ENCODE results near the gene ARAF.

Gene ARAF

DNA sequence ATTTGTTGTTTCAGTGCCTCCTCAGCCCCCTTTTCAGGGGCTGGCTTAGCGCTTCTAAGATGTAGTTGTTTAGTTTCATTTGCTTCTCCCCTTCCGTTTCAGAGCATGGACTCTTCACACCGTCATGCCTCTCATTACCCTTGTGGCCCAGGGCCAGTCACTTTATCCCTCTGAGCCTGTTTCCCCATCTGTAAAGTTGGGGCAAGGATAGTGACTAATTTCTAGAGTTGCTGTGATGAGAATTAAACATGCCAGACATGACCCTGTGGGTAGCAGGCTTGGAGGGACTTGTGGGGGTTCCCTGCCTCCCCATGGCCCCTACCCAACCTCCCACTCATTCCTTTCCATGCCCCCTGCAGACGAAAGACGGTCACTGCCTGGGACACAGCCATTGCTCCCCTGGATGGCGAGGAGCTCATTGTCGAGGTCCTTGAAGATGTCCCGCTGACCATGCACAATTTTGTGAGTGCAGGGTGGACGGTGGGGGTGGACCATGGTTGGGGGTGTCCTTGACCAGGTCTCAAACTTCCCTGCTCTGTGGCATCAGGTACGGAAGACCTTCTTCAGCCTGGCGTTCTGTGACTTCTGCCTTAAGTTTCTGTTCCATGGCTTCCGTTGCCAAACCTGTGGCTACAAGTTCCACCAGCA, 3.6 kb downstream of the ARAF start:
- no peak for DNase-seq (ENCODE audit: low read depth, low spot score)

DNA sequence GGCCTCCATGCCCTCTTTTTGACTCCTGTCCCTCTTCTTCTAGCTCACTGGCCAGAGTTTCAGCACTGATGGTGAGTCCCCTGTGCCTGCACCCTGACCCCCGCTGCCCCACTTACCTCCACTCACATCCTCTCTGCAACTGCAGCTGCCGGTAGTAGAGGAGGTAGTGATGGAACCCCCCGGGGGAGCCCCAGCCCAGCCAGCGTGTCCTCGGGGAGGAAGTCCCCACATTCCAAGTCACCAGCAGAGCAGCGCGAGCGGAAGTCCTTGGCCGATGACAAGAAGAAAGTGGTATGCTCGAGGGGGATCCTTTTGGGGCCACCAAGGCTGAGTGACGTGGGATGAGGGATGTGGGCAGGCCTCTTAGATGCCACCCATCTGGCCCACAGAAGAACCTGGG, 5.8 kb downstream of the ARAF start:
- no peak for DNase-seq (ENCODE audit: low read depth, low spot score)

GRCh38 chrX:47568656-47569295, 7.8 kb downstream of the ARAF start:
- no peak for DNase-seq (ENCODE audit: low read depth, low spot score)

DNA sequence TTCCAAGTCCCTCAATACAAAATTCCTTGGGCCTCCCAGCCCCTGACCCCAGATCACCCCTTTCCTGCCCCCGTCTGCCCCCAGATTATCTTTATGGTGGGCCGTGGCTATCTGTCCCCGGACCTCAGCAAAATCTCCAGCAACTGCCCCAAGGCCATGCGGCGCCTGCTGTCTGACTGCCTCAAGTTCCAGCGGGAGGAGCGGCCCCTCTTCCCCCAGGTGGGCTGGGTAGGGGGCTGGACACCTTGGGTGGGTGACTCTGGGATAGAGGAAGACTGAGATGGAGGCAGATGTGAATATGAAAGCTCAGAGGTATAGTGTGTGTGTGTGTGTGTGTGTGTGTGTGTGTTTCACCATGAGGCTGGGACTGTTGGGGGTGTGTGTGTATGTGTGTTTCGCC, 9.8 kb downstream of the ARAF start:
- no peak for DNase-seq (ENCODE audit: low read depth, low spot score)

DNA sequence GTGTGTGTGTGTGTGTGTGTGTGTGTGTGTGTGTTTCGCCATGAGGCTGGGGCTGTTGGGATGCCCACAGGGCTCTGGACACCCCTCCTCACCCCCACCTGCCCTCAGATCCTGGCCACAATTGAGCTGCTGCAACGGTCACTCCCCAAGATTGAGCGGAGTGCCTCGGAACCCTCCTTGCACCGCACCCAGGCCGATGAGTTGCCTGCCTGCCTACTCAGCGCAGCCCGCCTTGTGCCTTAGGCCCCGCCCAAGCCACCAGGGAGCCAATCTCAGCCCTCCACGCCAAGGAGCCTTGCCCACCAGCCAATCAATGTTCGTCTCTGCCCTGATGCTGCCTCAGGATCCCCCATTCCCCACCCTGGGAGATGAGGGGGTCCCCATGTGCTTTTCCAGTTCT, 10.2 kb downstream of the ARAF start:
- no peak for DNase-seq (ENCODE audit: low read depth, low spot score)

DNA sequence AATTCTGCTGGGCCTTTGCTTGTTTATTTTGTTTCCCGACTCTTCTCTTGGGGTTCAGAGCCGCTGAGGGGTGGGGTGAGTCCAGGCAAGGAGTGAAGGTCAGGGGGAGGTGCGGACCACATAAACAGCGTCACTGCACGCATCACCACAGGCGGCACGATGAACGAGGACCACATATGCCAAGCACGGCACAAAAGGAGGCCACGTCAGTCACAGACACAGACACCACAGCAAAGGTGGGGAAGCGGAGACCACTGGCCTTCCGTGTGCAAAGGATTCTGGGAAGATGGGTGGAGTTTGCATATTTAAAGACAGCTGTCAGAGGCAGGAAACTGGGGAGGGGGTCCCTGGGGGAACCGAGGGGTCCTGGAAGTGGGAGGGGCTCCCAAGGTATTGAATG, 10.9 kb downstream of the ARAF start:
- DNase-seq (ENCODE audit: low read depth, low spot score) = no peak

DNA sequence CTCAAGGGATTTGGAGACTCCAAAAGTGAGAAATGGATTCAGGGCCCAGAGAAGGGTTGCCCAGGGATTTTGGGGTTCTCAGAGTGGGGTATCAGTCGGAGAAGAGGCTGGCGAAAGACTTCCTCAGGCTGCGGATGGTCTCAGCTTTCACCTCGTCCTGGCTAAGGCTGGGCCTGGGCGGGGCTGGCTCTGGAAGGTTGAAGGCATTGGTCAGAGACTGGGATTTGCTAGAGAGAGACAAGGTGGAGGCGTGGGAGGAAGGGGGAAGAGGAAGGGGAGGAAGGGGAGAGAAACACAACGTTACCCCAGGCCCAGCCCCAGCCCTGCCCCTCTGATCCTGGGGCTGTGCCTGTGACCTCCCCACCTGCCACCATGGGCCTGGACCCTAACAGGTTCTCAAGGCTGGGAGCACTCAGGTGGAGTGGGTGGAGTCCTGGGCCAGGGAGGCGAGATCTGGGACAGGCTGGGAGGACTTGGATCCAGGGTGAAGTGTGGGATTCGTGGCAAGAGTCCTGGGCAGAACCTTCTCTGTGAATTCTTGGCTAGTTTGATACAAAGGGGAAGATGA, 11.9 kb downstream of the ARAF start:
- no peak for DNase-seq (ENCODE audit: low read depth, low spot score)

GRCh38 chrX:47573341-47574075, 12.5 kb downstream of the ARAF start:
- no peak for DNase-seq (ENCODE audit: low read depth, low spot score)

DNA sequence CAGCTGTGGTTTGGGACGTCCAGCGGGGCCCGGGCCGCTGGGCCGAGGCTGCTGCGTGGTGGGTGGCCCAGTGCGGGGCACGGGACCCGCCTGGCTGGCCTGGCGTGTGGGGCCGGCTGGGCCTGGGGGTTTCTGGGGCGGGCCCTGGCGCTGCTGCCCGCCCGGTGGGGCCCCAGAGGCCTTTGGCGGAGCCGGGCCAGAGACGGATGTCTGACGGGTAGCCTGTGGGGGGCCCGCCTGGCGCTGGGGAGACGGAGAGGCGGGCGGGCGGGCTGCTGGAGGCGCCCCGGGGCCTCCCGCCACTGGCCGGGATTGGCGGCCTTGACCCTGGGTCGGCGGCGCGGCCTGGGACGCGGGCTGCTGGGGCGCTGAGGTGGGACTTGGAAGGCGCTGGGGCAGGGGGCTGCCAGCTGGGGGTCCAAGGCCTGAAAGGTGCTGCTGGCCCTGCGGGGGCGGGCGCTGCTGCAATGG, 13.1 kb downstream of the ARAF start:
- no peak for DNase-seq (ENCODE audit: low read depth, low spot score)

GRCh38 chrX:47574547-47575301, 13.7 kb downstream of the ARAF start:
- no peak for DNase-seq (ENCODE audit: low read depth, low spot score)

DNA sequence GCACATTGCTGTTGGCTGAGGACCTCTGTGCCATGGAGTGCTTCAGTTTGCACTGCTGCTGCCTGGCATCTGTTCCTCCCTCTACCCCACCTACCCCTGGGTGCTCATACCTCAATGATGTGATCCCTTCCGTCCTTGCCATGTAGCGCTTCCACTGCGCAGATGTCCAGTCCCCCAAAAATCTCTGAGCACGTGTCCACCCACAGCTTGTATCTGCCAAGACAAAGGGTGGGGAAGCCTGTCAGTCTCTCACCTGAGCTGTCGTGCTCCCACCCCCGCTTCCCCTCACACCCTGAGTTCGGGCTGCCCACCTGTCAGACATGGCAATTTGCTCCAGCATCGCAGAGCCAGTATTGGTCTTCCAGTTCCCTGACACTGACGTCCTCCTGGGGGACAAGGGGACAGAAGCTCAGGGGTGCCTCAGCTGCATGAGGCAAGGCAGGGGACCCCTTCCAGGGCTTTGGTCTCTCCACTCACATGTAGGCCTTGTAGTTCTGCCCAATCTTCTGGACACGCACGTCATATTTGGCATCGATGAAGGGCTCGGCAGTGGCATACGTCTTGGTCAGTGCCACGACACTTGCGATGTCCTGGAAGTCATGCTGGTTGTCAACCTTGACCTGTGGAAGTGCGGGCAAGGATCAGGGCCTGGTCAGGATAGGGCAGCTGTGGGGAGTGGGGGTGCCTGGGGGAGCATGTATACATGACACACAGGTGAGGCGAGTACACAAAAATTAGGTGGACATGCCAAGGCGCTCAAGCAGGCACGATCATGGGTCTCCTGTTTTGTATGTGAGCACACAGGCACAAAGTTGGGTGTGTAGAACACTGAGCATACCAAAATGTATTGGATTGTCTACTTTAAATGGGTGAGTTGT, 15.3 kb downstream of the ARAF start:
- no peak for DNase-seq (ENCODE audit: low read depth, low spot score)

GRCh38 chrX:47577424-47577823, 16.4 kb downstream of the ARAF start:
- no peak for DNase-seq (ENCODE audit: low read depth, low spot score)

GRCh38 chrX:47577901-47578300, 16.9 kb downstream of the ARAF start:
- no peak for DNase-seq (ENCODE audit: low read depth, low spot score)

DNA sequence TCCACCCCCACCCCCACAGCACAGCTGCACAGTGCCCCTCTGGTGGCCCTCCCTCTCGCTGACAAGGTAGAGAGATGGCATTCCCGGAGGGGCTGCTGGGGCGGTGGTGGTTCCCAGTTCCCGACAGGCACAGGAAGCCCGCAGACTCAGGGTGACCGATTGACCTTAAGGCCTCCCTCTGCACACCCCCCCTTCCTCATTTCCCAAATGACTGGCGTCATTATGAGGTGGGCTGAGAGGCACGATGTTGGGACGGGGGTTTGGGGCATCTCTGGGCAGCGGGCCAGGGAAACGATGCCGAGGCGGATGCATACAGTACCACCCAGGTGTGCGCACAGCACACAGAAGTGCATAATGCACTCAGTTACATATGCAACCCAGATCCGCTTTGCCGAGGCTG, 17.7 kb downstream of the ARAF start:
- DNase-seq (ENCODE audit: low read depth, low spot score) = no peak

- DNase-seq (ENCODE audit: low read depth, low spot score) = no peak
Observed at GRCh38 chrX:47579537-47579936, 18.5 kb downstream of the ARAF start.

- DNase-seq (ENCODE audit: low read depth, low spot score) = peak; percentile 38
Observed at GRCh38 chrX:47581731-47582647, 21.0 kb downstream of the ARAF start, which contains the start of gene TIMP1. Gene TIMP1 (plus strand): TSS chrX:47582436. CDS start chrX:47583416, 980 bp downstream.

DNA sequence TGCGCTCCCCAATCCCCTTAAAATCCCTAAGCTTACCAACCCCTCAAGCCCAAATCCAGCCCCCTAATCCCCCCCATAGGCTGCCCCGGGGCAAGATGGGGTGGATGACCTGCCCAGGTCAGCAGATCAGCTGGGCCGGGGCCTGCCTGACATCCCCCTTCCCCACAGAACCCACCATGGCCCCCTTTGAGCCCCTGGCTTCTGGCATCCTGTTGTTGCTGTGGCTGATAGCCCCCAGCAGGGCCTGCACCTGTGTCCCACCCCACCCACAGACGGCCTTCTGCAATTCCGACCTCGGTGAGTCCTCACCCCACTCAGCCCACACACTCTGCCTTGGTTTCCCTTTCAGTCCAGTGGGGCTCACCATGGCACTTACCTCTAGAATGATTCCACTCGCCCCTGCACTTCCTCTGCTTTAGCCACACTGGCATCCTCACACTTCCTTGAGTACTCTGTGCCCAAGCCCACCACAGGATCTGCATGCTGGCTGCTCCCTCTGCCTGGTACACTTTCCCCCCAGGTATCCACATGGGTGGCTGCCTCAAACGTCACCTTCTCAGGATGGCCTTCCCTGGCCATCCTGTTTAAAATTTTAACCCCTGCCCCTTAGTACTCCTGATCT, 22.3 kb downstream of the ARAF start:
- no peak for DNase-seq (ENCODE audit: low read depth, low spot score)

- DNase-seq (ENCODE audit: low read depth, low spot score) = no peak
Observed at GRCh38 chrX:47584714-47585113, 23.7 kb downstream of the ARAF start.

- DNase-seq (ENCODE audit: low read depth, low spot score) = no peak
Observed at GRCh38 chrX:47585273-47585672, 24.3 kb downstream of the ARAF start.

Measured in activated CD4-positive, CD25-positive, alpha-beta regulatory T cell treated with anti-CD3 and anti-CD28 coated beads, Interleukin-2, amount 50 U/mL, for 16 hours (primary cell).